Left lobe of liver (tissue), 1 donor: ENCODE results near the gene ZFR. TPM values are rescaled to one million over a fixed set of nuclear protein-coding genes. Genes with fewer than 3 reads are reported as not detected.

Experiments
- total RNA-seq: library from RNA; stranded (reverse); gene quantifications from one replicate; pipeline ENCODE4 v1.2.1, GENCODE V29; 2021
- donor health status: DM: no; HTN: yes; CAD: no.

ZFR gene
- total RNA-seq, 1 donor from 2014 or later = 18.2 TPM

Other genes starting within 250 kb of the ZFR start
- gene MTMR12, start 131.8 kb downstream of the ZFR start, total RNA-seq = 15.3 TPM
- 63.4 TPM for gene SUB1, start 140.8 kb upstream of the ZFR start, total RNA-seq